ENCODE measurements around the gene GPBP1L1. TPM values are rescaled to one million over a fixed set of nuclear protein-coding genes. Genes with fewer than 3 reads are reported as not detected.
A peak's percentile ranks its signal among the peaks of the same experiment; 100 is the strongest.

GPBP1L1 gene
- total and polyA plus RNA-seq, 5 donors, result 47.9 to 83.1 (median 77.4) TPM

- DNase-seq, result no peak
- Histone ChIP-seq H3K27ac (ENCODE audit: low read length) (no peak overlapping the region), H3K9me3 (ENCODE audit: control insufficient read depth, low read length) (no peaks in the 10 kb centered on the region), H3K27me3 (ENCODE audit: control insufficient read depth, insufficient read depth) (no peaks in the 10 kb centered on the region), H3K4me3 (ENCODE audit: low read length) (no peak overlapping the region), H3K4me1 (ENCODE audit: control insufficient read depth, insufficient read depth, low read length) (peaks cover 2% of the 10 kb centered on the region)
- ATAC-seq, result no peak
- 62% methylated on average over 2 of the region's 2 CpGs for WGBS
- intact Hi-C loops (cut with DNase I), result no loop called here
Measured at GRCh38 chr1:45660336-45660735, 26.0 kb downstream of the GPBP1L1 start.

GRCh38 chr1:45659222-45659621 is 27.1 kb downstream of the GPBP1L1 start:
- Histone ChIP-seq H3K27ac (ENCODE audit: low read length) (no peak overlapping the region), H3K4me1 (ENCODE audit: control insufficient read depth, insufficient read depth, low read length) (peaks cover 2% of the 10 kb centered on the region), H3K4me3 (ENCODE audit: low read length) (no peak overlapping the region), H3K9me3 (ENCODE audit: control insufficient read depth, low read length) (no peaks in the 10 kb centered on the region), H3K27me3 (ENCODE audit: control insufficient read depth, insufficient read depth) (no peaks in the 10 kb centered on the region)
- ATAC-seq, result no peak
- DNase-seq, result no peak
- WGBS, result 98% methylated on average over 2 of the region's 2 CpGs
- intact Hi-C loops (cut with DNase I), result no loop called here

GRCh38 chr1:45658171-45658570 is 28.2 kb downstream of the GPBP1L1 start:
- 72% methylated on average over 2 of the region's 2 CpGs for WGBS
- DNase-seq, result no peak
- Histone ChIP-seq H3K27me3 (ENCODE audit: control insufficient read depth, insufficient read depth) (no peaks in the 10 kb centered on the region), H3K4me3 (ENCODE audit: low read length) (no peak overlapping the region), H3K9me3 (ENCODE audit: control insufficient read depth, low read length) (no peaks in the 10 kb centered on the region), H3K27ac (ENCODE audit: low read length) (no peak overlapping the region), H3K4me1 (ENCODE audit: control insufficient read depth, insufficient read depth, low read length) (peaks cover 2% of the 10 kb centered on the region)
- intact Hi-C loops (cut with DNase I), result no loop called here
- no peak for ATAC-seq

GRCh38 chr1:45656573-45657226 is 29.6 kb downstream of the GPBP1L1 start:
- Histone ChIP-seq H3K9me3 (ENCODE audit: control insufficient read depth, low read length) (no peaks in the 10 kb centered on the region), H3K4me3 (ENCODE audit: low read length) (no peak overlapping the region), H3K27ac (ENCODE audit: low read length) (no peak overlapping the region), H3K4me1 (ENCODE audit: control insufficient read depth, insufficient read depth, low read length) (no peaks in the 10 kb centered on the region), H3K27me3 (ENCODE audit: control insufficient read depth, insufficient read depth) (no peaks in the 10 kb centered on the region)
- no peak for ATAC-seq
- no peak for DNase-seq
- WGBS, result 97% methylated on average over 3 of the region's 3 CpGs
- intact Hi-C loops (cut with DNase I), result no loop called here

GRCh38 chr1:45654540-45655280 is 31.6 kb downstream of the GPBP1L1 start:
- H3K4me3 ChIP-seq (ENCODE audit: low read length), result no peak overlapping the region
- H3K4me1 ChIP-seq (ENCODE audit: control insufficient read depth, insufficient read depth, low read length), result no peaks in the 10 kb centered on the region
- no peak overlapping the region for H3K27ac ChIP-seq (ENCODE audit: low read length)
- no peaks in the 10 kb centered on the region for H3K9me3 ChIP-seq (ENCODE audit: control insufficient read depth, low read length)
- no peaks in the 10 kb centered on the region for H3K27me3 ChIP-seq (ENCODE audit: control insufficient read depth, insufficient read depth)
- intact Hi-C loops (cut with DNase I), result no loop called here
- ATAC-seq, result no peak
- 94% methylated on average over 12 of the region's 12 CpGs for WGBS
- no peak for DNase-seq

- Histone ChIP-seq H3K9me3 (ENCODE audit: control insufficient read depth, low read length) (no peaks in the 10 kb centered on the region), H3K27ac (ENCODE audit: low read length) (peak overlapping the region; percentile 1), H3K4me1 (ENCODE audit: control insufficient read depth, insufficient read depth, low read length) (peaks cover 6% of the 10 kb centered on the region), H3K4me3 (ENCODE audit: low read length) (no peak overlapping the region), H3K27me3 (ENCODE audit: control insufficient read depth, insufficient read depth) (no peaks in the 10 kb centered on the region)
- DNase-seq, result no peak
- intact Hi-C loops (cut with DNase I), result no loop called here
- ATAC-seq, result peak; percentile 50 to 74
- WGBS, result 51% methylated on average over 9 of the region's 9 CpGs
Measured at GRCh38 chr1:45647248-45648021, 38.9 kb downstream of the GPBP1L1 start.

- no peak overlapping the region for H3K27ac ChIP-seq (ENCODE audit: low read length)
- H3K27me3 ChIP-seq (ENCODE audit: control insufficient read depth, insufficient read depth), result no peaks in the 10 kb centered on the region
- no peaks in the 10 kb centered on the region for H3K9me3 ChIP-seq (ENCODE audit: control insufficient read depth, low read length)
- H3K4me1 ChIP-seq (ENCODE audit: control insufficient read depth, insufficient read depth, low read length), result peaks cover 6% of the 10 kb centered on the region
- no peak for ATAC-seq
- 89% methylated on average over 2 of the region's 2 CpGs for WGBS
- no peak for DNase-seq
- intact Hi-C loops (cut with DNase I), result loop anchor here in 1 of 4 donors (5.0 kb wide), 1 partner anchor 52 kb away; no protein-coding TSS in a partner anchor
- no peak overlapping the region for H3K4me3 ChIP-seq (ENCODE audit: low read length)
Measured at GRCh38 chr1:45644661-45645060, 41.7 kb downstream of the GPBP1L1 start.

GRCh38 chr1:45643978-45644377 is 42.4 kb downstream of the GPBP1L1 start:
- DNase-seq (no peak), ATAC-seq (no peak)
- Histone ChIP-seq H3K9me3 (ENCODE audit: control insufficient read depth, low read length) (no peaks in the 10 kb centered on the region), H3K4me3 (ENCODE audit: low read length) (no peak overlapping the region), H3K27me3 (ENCODE audit: control insufficient read depth, insufficient read depth) (no peaks in the 10 kb centered on the region), H3K4me1 (ENCODE audit: control insufficient read depth, insufficient read depth, low read length) (peaks cover 6% of the 10 kb centered on the region), H3K27ac (ENCODE audit: low read length) (no peak overlapping the region)
- intact Hi-C loops (cut with DNase I), result loop anchor here in 1 of 4 donors (5.0 kb wide), 1 partner anchor 52 kb away; no protein-coding TSS in a partner anchor

GRCh38 chr1:45643321-45643720 is 43.0 kb downstream of the GPBP1L1 start:
- intact Hi-C loops (cut with DNase I), result loop anchor here in 1 of 4 donors (5.0 kb wide), 1 partner anchor 51 kb away; no protein-coding TSS in a partner anchor
- DNase-seq, result no peak
- Histone ChIP-seq H3K9me3 (ENCODE audit: control insufficient read depth, low read length) (no peaks in the 10 kb centered on the region), H3K27ac (ENCODE audit: low read length) (no peak overlapping the region), H3K4me1 (ENCODE audit: control insufficient read depth, insufficient read depth, low read length) (peaks cover 6% of the 10 kb centered on the region), H3K4me3 (ENCODE audit: low read length) (no peak overlapping the region), H3K27me3 (ENCODE audit: control insufficient read depth, insufficient read depth) (no peaks in the 10 kb centered on the region)
- ATAC-seq, result no peak
- 81% methylated on average over 5 of the region's 5 CpGs for WGBS

GRCh38 chr1:45640293-45640692 is 46.0 kb downstream of the GPBP1L1 start:
- intact Hi-C loops (cut with DNase I), result loop anchor here in 1 of 4 donors (5.0 kb wide), 1 partner anchor 48 kb away; no protein-coding TSS in a partner anchor
- 99% methylated on average over 1 of the region's 1 CpG for WGBS
- ATAC-seq, result no peak
- Histone ChIP-seq H3K4me1 (ENCODE audit: control insufficient read depth, insufficient read depth, low read length) (no peaks in the 10 kb centered on the region), H3K27me3 (ENCODE audit: control insufficient read depth, insufficient read depth) (no peaks in the 10 kb centered on the region), H3K27ac (ENCODE audit: low read length) (no peak overlapping the region), H3K4me3 (ENCODE audit: low read length) (no peak overlapping the region), H3K9me3 (ENCODE audit: control insufficient read depth, low read length) (no peaks in the 10 kb centered on the region)
- DNase-seq, result no peak

GRCh38 chr1:45635211-45635610 is 51.1 kb downstream of the GPBP1L1 start:
- ATAC-seq (no peak), DNase-seq (no peak)
- Histone ChIP-seq H3K4me3 (ENCODE audit: low read length) (no peak overlapping the region), H3K27me3 (ENCODE audit: control insufficient read depth, insufficient read depth) (no peaks in the 10 kb centered on the region), H3K9me3 (ENCODE audit: control insufficient read depth, low read length) (no peaks in the 10 kb centered on the region), H3K4me1 (ENCODE audit: control insufficient read depth, insufficient read depth, low read length) (no peaks in the 10 kb centered on the region), H3K27ac (ENCODE audit: low read length) (no peak overlapping the region)
- intact Hi-C loops (cut with DNase I), result no loop called here
- WGBS, result 32% methylated on average over 1 of the region's 1 CpG

Measured in right cardiac atrium (tissue), 5 donors.